NCI-H446 treated with DMSO at 0.1 percent for 48 hours (cell line): ENCODE measurements around the gene BMPR1B.

Experiments used
- DNase-seq: peaks from one replicate; lab custom pipeline; 2025; lab: John Stamatoyannopoulos, UW

The BMPR1B gene

DNA sequence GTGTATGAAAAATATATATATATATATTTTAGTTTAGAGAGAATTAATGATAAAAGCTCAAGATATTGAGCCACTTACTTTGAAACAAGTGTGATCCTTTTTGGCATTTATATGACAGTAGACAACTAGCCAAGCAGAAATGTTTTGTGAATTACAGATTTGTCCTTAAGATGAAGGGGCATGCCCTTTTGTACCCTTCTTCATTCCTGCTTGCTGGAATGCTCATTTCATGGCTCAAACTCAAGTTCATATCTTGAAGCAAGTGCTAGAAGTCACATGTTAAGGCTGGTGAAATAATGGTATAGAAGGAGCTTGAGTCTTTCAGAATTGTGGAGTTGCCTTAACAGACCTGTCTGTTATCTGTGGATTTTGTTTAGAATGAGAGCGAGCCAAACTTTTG, 203.0 kb downstream of the BMPR1B start:
- no peak for DNase-seq

DNA sequence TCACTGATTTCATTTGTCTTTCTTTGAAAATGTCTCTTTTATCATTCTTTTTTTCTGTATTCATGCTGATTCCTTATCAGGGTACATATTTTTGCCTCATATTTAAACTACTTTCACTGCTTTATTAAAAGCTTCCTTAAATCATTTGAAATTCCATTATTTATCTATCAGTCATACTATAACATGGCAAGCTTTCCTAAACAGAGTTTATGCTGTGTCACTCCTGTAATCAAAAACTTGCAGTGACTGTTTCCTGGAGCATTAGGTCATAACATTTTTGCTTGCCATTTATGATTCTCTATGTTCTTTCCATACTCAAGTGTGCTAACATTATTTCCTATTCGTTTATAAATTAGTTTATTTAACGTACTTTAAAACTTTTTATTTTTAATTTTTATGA, 203.7 kb downstream of the BMPR1B start:
- DNase-seq, result no peak

DNA sequence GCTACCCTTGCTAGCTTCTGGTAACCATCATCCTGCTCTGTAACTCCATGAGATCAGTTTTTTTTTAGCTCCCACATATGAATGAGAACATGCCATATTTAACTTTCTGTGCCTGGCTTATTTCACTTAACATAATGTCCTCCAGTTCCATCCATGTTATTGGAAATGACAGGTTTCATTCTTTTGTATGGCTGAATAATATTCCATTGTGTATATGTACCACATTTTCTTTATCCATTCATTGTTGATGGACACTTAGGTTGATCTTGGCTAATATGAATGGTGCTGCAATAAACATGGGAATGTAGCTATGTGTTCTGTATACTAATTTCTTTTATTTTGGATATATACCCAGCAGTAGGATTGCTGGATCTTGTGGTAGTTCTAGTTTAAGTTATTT, 204.7 kb downstream of the BMPR1B start:
- DNase-seq, result no peak

DNA sequence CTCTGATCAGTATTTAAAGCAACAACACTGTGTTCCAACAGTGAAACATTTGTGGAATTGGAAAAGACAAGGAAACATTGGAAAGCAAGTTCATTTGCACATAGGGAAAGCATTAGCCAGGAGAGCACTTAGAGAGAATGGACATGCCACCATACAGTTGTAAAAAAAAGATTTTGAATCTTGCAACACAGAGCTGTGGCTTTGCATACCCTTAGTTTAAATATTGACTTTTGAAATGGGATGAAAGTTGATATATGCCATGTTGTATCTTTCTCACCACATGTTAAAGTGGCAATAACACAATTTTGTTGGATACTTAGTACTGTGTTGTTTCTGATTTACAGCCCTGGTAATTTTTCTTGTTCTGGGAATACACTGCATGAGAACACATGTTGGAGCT, 208.1 kb downstream of the BMPR1B start:
- DNase-seq, result no peak

DNA sequence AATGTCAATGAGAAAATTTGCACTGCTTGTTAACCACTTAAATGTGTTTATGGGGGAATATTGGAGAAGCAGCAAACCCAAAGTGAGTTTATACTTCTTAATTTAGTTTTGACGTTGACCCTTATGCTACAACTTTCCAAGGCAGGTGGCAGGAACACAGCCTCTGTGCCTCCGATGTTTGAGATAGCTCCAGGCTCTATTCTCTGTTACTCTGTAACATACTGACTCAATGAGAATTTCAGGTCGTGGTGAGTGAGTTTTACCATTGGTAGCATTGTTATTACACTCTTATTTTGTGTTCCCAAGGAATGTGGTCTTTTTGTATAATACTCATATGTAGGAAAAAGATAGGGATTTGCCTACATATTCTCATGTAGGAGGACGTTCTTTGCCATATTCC, 210.7 kb downstream of the BMPR1B start:
- no peak for DNase-seq

DNA sequence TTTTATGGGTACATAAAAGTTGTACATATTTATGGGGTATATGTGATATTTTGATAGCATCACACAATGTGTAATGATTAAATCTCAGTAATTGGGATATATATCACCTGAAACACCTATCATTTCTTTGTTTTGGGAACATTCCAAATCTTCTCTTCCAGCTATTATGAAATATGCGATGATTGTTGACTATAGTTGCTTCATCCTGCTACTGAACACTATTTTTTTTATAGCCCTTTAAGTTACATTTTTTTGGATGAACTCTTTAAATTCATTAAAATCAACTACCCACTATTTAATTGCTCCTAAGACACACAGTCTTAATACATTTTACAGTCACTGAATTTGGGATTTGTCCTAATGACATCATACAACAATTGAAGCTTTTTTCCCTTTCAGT, 212.9 kb downstream of the BMPR1B start:
- DNase-seq, result no peak

DNA sequence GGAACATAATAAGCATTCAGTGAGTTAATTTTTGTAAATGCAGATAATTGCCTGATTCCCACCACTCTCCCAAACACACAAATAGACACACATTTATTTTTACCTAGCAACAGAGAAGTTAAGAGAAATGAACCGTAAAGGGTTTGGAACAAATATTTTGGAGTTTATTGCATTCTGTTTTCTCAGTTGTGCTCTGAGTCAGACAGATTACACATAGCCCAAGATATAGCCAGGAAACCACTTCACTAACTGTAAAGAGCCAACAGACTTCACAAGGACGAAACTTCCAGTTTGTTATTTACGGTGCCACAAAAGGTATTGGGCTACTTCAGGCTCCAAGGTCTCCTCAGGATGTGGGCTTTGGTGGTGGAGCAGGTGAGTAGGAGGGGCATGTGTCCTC, 217.0 kb downstream of the BMPR1B start:
- DNase-seq, result no peak

DNA sequence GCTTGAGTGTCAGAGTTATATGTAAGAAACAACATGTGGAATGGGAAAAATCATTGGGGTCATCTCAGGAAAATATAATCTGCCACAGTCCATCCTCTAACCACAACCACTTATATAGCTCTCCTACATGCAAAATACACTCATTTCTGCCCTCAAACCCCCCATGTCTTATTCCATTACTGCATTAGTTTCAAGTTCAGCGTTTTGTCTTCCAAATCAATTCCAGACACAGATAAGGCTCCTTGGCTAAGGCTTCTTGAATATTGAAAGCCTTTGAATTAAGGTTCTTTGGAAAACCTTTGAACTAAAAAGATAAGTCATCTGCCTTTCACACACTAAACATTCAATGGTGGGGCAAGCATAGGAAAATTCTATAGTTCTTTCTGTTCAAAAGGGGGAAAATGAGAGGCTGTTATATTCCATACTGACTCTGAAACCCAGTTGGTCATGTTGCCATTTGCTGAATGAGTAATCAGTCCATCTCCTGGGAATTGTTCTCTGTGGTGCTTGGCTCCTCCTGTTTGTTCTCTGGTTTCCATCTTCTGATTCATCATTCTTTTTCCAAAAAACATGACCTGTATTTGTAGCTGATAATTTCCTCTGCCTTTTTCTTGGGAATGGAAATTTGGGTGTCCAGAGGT, 218.7 kb downstream of the BMPR1B start:
- no peak for DNase-seq

DNA sequence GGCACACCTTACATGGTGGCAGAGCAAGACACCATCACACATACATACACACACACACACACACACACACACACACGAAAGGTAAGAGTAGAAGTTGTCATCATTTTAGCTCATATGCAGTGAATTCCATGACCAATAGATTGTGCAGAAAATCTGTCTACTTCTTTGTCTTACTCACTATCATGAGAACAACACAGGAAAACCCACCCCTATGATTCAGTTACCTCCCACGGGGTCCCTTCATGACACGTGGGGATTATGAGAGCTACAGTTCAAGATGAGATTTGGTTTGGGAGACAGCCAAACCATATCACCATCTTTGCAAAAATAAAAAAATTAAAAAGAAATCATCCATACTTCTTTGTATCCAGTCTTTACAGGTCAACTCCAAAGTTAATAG, 221.1 kb downstream of the BMPR1B start:
- no peak for DNase-seq

DNA sequence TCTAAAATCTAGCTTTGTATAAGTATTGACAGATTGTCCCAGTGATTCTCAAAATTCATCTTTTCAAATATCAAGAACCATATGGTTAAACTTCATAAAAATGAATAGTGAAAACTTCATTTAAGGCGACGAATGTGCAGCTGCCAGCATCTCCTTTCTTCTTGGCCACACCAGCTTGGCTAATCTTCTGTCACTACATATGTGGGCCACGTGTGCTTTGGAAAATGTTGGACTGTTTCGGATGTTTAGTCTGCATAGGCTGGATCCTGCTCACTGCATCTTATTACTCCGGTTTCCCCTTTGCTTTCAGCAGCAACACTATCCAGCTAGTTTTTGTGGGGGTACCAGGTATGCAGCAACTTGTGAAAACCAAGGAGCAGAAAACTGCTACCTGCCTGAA, 221.9 kb downstream of the BMPR1B start:
- DNase-seq, result no peak

DNA sequence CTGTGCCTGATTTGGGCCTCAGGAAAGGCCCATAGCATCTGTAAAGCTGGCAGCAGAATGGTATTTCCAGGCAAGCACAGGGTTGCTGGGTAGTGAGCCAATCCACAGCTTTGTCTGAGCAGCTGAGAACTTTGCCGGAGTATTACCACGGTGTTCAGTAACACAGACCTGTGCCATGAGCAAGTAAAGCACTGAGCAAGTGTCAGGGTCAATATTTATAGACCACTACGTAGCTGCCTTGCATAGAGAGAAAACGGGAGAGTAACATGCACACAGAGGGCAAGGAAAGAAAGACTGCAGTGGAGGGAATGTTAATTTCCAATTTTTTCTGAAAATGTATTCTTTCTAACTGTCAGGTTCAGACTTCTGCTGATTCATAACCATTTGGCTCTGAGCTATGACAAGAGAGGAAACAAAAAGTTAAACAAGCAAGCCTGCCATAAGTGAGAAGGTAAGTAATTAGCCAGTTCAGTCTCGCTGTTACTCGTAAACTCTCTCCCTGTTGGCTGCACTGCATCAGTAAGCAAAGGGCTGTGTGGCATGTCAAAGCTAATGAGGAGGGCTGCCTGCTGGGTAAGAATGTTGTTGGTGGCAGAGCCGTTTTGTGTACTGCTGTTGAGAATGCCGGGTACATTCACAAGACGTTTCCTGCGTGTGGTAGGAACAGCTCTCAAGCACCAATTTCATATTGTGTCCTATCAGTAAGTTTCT, 238.1 kb downstream of the BMPR1B start:
- DNase-seq, result no peak

DNA sequence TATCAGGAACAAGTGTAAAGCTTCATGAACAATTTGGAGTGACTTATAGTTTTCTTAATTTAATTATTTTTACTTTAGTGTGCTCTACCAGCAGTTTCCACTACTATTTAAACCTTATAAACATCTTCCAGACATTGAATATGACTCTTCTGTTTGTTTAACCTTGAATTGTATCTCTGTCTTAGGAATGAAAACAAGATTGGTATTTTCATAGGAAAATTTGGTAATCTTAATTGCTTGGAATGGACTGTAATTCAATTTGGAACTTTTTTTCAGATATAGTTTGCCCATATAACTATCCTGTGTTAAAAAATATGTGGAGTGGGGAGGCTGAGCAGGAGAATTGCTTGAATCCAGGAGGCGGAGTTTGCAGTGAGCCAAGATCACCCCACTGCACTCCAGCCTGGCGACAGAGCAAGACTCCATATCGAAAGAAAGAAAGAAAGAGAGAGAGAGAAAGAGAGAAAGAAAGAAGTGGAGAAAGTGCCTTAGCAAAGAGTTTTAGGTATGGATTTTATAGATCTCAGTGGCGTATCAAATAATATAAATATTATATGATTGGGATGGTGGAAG, 242.4 kb downstream of the BMPR1B start:
- DNase-seq, result no peak

DNA sequence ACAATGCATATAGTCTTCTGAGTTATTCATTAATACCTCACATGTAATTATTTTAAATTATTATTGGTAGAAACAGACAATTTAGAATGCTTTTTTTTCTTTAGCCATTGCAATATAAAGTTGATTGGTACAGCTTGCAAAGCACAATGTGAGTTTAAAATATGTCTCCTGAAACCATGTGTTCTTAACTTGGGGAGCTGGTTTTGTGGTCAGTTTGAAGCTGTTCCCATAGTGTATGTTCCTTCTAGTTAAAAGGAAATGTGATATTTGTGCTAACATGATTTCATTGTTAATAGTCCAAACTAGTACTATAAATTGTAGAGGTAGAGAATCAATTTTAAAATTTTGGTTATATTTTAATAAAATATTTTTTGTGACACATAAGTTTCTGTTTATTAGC, 247.2 kb downstream of the BMPR1B start:
- DNase-seq, result no peak

DNA sequence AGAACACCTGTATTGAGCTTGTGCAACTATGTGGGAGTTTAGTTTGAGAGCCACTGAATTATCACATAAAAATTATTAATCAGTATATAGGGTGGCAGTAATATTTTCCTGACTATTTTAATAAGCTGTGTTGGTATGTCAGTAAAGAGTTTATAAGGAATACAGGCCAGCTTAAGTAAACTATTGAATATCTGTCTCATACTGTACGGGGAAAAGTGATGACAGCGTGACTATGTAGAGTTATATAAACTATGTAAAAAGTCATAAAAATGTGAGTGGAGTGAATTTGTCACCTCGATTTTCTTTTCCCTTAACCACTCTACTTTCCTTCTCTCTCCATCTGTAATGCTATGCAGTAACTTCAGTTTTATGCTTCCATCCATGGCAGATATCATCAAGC, 250.2 kb downstream of the BMPR1B start:
- DNase-seq, result no peak

DNA sequence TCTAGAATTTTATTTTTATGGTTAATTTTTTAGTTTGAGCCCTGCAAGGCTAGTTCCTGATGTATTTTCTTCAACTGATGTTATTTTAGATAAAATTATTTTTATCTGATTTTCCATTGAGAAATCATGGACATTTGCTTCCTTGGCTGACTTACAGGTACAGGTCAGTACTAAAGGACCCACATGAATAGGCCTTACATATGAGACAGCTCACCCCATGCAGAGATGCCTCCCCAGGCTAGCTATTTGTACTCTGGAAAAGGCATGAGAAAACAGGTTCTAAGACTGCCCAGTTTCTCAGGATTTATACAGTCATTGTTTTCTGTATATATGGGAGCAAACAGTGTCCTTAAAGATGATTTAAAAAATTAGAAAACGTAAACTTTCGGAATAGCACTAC, 255.5 kb downstream of the BMPR1B start:
- no peak for DNase-seq

DNA sequence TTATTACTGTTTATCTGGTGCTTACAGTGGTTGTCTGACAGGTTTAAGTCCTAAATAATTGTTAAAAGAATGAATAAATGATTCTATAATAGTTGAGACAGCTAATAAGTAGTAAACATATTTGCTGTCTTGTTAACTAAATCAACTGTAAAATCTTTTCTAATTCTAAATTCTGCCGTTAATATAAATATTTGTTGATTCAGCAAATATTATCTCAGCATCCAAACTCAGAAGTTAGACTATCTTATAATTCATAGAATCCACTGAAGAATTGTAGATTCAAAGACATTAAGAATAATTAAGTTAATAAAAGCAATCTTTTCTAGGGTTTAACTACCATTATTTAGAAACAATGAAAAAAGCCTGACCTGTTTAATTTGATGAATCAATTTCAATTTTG, 256.3 kb downstream of the BMPR1B start:
- no peak for DNase-seq

DNA sequence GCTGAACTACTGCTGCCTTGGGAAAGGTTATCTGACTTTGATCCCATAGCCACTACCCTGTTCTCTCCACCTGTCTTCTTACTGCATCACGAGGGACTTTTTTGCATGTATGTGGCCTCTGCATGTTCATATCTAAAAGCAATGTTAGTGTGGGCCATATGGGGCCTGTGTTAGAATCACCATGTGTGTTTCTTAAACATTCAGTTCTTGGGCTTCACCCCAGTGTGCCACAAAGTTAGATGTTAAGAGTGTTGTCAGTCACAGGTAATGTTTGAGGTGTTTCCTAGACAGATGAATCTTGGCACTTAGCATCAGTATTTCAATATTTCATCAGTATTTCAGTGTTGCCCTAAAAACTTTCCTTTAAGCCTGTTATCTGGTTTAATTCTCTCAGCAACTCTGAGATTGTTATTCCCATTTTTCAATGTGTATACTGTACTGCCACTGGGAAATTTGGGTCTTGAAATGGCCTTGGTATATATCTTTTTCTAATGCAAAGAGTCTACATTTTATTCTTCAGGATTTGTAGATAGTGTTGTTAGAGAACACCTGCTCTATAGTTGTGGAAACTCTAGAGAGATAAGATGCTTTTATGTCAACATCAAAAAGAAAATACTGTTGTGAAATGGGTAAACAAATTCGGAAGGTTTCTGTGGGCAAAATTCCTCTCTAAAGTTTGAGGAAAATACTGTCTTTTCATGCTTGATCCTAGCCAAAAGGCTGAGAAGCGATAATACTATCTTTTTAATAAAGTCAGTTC, 259.7 kb downstream of the BMPR1B start:
- DNase-seq, result no peak

DNA sequence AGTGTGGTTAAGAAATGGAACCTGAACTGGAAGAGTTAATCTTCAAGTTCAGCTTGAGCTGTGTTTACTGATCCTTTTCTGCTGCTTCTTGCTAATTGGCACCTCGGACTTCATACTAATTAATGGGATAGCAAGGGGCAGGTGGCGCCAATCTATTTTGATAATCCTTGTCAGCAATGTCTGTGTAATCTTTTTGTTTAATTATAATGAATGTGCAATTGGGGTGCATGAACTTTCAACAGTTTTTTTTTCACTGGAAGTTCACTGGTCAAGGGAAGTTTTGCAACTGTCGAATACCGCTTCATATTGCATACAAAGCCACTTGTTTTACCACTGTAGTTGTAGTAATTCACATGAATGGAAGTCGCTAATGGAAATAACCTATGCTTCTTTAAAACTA, 261.0 kb downstream of the BMPR1B start:
- DNase-seq, result no peak

DNA sequence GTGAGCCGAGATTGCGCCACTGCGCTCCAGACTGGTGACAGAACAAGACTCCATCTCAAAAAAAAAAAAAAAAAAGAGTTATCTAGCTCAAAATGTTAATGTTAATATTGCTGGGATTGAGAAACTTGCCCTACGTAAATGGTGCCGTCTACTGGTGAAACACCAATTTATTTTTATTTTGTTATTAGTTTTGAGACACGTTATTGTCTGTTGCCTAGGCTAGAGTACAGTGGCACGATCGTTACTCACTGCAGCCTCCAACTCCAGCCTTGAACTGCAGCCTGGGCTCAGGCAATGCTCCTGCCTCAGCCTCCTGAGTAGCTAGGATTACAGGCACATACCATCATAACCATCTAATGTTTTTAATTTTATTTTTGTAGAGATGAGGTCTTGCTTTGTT, 262.8 kb downstream of the BMPR1B start:
- DNase-seq, result no peak

DNA sequence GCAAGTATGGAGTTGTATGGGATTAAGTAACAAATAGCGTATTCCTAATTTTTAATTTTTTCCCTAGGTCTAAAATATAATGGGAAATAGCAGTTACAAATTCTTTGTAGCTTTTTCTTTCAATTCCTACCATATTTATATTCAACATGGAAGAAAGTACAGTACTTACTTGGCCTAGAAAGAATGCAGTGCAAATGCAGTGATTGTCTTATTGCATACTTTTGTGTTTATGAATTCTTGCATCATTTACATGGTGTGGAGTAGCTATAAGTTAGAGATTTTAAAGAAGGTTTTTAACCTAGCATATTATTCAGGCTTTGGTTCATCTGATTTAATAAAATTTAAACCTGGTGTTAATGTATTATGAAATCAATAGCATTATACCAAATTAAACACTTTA, 263.3 kb downstream of the BMPR1B start:
- no peak for DNase-seq

DNA sequence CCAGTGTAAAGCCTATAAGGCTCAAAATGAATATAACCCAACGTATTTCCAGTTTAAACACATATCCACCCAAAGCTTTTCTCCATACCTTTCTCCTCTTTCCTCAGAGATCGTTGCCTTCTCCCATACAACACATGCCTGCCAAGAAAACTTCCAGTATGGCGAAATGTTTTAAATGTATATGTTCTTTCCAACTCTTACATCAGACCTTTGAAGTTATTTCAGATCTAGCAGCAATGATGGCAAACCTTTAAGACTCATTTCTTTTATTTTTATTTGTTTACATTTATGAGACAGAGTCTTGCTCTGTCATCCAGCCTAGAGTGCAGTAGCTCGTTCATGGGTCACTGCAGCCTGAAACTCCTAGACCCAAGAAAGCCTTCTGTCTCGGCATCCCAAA, 265.4 kb downstream of the BMPR1B start:
- DNase-seq, result no peak

DNA sequence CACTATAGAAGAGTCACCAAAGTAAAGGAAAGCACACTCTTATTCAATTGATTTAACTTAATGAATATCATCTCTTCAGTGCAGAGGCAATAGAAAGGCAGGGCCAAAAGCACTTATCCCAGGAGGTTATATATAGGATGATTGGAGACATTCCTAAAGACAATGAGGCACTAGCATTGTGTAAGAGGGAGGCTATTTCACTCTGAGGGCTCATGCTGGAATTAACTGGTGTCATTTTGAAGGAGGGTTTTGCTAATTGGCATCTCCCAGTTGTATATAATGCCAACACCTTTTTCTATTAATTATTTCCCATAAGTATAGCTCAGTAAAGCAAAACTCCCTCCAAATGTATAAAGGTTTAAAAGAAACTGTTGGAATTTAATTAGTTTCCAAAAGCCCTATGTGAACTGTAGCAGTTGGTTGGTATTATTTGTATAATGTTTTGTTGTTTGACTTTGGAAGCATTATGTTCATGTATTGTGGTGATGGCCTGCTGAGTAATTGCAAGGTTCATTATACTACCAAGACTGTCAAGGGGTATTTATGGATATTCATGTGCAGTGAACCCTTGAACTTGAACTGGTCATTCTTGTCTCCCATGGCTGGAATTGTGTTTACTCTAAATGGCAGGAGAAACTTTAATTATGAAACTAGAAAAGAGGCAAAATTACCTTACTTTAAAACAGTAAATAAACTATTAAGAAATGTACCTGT, 270.3 kb downstream of the BMPR1B start:
- DNase-seq, result no peak
